ENCODE results near the gene GNAI3. TPM values are rescaled to one million over a fixed set of nuclear protein-coding genes. Genes with fewer than 3 reads are reported as not detected.

GNAI3 gene
- total and polyA plus RNA-seq, 2 of the 13 experiments (the other 11 are each of a cell fraction or from before 2014, with no cell fraction given): 4.3 to 9.0 TPM

DNA sequence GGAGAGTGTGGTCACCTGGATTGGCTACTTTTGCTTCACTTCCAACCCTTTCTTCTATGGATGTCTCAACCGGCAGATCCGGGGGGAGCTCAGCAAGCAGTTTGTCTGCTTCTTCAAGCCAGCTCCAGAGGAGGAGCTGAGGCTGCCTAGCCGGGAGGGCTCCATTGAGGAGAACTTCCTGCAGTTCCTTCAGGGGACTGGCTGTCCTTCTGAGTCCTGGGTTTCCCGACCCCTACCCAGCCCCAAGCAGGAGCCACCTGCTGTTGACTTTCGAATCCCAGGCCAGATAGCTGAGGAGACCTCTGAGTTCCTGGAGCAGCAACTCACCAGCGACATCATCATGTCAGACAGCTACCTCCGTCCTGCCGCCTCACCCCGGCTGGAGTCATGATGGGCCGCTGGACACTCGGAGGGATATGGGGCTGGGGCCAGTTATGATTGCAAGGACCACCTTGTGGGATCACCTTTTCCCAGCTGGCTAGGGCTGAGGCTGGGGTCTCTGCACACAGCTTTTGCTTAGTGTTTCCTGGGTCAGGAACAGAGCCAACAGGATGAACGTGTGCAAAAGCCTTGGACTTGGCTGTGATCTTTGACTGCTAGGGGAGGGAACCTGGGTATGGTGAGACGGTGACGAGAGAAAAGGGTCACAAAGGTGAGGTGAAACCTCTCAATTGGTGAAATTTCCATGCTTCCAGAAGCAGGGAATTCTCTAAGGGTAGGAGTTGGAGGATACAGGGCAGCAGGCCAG is 4.3 kb upstream of the GNAI3 start (continued):
- TF ChIP-seq, protein P1, sequence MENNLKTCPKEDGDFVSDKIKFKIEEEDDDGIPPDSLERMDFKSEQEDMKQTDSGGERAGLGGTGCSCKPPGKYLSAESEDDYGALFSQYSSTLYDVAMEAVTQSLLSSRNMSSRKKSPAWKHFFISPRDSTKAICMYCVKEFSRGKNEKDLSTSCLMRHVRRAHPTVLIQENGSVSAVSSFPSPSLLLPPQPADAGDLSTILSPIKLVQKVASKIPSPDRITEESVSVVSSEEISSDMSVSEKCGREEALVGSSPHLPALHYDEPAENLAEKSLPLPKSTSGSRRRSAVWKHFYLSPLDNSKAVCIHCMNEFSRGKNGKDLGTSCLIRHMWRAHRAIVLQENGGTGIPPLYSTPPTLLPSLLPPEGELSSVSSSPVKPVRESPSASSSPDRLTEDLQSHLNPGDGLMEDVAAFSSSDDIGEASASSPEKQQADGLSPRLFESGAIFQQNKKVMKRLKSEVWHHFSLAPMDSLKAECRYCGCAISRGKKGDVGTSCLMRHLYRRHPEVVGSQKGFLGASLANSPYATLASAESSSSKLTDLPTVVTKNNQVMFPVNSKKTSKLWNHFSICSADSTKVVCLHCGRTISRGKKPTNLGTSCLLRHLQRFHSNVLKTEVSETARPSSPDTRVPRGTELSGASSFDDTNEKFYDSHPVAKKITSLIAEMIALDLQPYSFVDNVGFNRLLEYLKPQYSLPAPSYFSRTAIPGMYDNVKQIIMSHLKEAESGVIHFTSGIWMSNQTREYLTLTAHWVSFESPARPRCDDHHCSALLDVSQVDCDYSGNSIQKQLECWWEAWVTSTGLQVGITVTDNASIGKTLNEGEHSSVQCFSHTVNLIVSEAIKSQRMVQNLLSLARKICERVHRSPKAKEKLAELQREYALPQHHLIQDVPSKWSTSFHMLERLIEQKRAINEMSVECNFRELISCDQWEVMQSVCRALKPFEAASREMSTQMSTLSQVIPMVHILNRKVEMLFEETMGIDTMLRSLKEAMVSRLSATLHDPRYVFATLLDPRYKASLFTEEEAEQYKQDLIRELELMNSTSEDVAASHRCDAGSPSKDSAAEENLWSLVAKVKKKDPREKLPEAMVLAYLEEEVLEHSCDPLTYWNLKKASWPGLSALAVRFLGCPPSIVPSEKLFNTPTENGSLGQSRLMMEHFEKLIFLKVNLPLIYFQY (CRISPR knock-in tag; IDR thresholded peaks at IDR 0.05; ENCODE audit: borderline replicate concordance): no peak
- no peak for TF ChIP-seq ZNF703 (CRISPR knock-in tag; IDR thresholded peaks at IDR 0.05; ENCODE audit: borderline replicate concordance)
- TF ChIP-seq ZNF329 (CRISPR knock-in tag; IDR thresholded peaks at IDR 0.05; ENCODE audit: low read depth): no peak
- TF ChIP-seq ZNF782 (CRISPR knock-in tag; IDR thresholded peaks at IDR 0.05; ENCODE audit: borderline replicate concordance): no peak
- TF ChIP-seq XRCC5 (optimal IDR thresholded peaks at IDR 0.05; ENCODE audit: low read length): no peak
- TF ChIP-seq MEF2D (CRISPR knock-in tag; IDR thresholded peaks at IDR 0.05): 0 out of 2 replicates have a peak, but pooled peaks have one; percentile 48
- TF ChIP-seq, protein P2, sequence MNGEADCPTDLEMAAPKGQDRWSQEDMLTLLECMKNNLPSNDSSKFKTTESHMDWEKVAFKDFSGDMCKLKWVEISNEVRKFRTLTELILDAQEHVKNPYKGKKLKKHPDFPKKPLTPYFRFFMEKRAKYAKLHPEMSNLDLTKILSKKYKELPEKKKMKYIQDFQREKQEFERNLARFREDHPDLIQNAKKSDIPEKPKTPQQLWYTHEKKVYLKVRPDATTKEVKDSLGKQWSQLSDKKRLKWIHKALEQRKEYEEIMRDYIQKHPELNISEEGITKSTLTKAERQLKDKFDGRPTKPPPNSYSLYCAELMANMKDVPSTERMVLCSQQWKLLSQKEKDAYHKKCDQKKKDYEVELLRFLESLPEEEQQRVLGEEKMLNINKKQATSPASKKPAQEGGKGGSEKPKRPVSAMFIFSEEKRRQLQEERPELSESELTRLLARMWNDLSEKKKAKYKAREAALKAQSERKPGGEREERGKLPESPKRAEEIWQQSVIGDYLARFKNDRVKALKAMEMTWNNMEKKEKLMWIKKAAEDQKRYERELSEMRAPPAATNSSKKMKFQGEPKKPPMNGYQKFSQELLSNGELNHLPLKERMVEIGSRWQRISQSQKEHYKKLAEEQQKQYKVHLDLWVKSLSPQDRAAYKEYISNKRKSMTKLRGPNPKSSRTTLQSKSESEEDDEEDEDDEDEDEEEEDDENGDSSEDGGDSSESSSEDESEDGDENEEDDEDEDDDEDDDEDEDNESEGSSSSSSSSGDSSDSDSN (CRISPR knock-in tag; IDR thresholded peaks at IDR 0.05): no peak
- TF ChIP-seq KDM1A (CRISPR knock-in tag; IDR thresholded peaks at IDR 0.05): no peak
- TF ChIP-seq, protein P3, sequence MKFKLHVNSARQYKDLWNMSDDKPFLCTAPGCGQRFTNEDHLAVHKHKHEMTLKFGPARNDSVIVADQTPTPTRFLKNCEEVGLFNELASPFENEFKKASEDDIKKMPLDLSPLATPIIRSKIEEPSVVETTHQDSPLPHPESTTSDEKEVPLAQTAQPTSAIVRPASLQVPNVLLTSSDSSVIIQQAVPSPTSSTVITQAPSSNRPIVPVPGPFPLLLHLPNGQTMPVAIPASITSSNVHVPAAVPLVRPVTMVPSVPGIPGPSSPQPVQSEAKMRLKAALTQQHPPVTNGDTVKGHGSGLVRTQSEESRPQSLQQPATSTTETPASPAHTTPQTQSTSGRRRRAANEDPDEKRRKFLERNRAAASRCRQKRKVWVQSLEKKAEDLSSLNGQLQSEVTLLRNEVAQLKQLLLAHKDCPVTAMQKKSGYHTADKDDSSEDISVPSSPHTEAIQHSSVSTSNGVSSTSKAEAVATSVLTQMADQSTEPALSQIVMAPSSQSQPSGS (CRISPR knock-in tag; IDR thresholded peaks at IDR 0.05): no peak
- TF ChIP-seq, protein P4, sequence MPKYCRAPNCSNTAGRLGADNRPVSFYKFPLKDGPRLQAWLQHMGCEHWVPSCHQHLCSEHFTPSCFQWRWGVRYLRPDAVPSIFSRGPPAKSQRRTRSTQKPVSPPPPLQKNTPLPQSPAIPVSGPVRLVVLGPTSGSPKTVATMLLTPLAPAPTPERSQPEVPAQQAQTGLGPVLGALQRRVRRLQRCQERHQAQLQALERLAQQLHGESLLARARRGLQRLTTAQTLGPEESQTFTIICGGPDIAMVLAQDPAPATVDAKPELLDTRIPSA (CRISPR knock-in tag; IDR thresholded peaks at IDR 0.05; ENCODE audit: borderline replicate concordance): no peak
- TF ChIP-seq, protein P5, sequence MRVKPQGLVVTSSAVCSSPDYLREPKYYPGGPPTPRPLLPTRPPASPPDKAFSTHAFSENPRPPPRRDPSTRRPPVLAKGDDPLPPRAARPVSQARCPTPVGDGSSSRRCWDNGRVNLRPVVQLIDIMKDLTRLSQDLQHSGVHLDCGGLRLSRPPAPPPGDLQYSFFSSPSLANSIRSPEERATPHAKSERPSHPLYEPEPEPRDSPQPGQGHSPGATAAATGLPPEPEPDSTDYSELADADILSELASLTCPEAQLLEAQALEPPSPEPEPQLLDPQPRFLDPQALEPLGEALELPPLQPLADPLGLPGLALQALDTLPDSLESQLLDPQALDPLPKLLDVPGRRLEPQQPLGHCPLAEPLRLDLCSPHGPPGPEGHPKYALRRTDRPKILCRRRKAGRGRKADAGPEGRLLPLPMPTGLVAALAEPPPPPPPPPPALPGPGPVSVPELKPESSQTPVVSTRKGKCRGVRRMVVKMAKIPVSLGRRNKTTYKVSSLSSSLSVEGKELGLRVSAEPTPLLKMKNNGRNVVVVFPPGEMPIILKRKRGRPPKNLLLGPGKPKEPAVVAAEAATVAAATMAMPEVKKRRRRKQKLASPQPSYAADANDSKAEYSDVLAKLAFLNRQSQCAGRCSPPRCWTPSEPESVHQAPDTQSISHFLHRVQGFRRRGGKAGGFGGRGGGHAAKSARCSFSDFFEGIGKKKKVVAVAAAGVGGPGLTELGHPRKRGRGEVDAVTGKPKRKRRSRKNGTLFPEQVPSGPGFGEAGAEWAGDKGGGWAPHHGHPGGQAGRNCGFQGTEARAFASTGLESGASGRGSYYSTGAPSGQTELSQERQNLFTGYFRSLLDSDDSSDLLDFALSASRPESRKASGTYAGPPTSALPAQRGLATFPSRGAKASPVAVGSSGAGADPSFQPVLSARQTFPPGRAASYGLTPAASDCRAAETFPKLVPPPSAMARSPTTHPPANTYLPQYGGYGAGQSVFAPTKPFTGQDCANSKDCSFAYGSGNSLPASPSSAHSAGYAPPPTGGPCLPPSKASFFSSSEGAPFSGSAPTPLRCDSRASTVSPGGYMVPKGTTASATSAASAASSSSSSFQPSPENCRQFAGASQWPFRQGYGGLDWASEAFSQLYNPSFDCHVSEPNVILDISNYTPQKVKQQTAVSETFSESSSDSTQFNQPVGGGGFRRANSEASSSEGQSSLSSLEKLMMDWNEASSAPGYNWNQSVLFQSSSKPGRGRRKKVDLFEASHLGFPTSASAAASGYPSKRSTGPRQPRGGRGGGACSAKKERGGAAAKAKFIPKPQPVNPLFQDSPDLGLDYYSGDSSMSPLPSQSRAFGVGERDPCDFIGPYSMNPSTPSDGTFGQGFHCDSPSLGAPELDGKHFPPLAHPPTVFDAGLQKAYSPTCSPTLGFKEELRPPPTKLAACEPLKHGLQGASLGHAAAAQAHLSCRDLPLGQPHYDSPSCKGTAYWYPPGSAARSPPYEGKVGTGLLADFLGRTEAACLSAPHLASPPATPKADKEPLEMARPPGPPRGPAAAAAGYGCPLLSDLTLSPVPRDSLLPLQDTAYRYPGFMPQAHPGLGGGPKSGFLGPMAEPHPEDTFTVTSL (CRISPR knock-in tag; IDR thresholded peaks at IDR 0.05; ENCODE audit: borderline replicate concordance): no peak
- no peak for TF ChIP-seq PCBP1 (IDR thresholded peaks at IDR 0.05; ENCODE audit: borderline replicate concordance, low read depth, low read length)
- TF ChIP-seq EED (CRISPR knock-in tag; IDR thresholded peaks at IDR 0.05): no peak
- TF ChIP-seq ZNF670 (CRISPR knock-in tag; IDR thresholded peaks at IDR 0.05; ENCODE audit: borderline replicate concordance): no peak
